Mesothelial cell of epicardium (in vitro differentiated cells): ENCODE results near the gene DGKD. TPM values are rescaled to one million over a fixed set of nuclear protein-coding genes. Genes with fewer than 3 reads are reported as not detected.

ENCODE experiments used
- DNase-seq, 2 experiments: peaks; one replicate each; pipeline ENCODE4 v3.0.0; 2021; ENCODE audit warnings: low spot score in 2 of 2; ENCODE audit not compliant: unreplicated experiment in 2 of 2
- H3K27ac Mint-ChIP-seq: 2 replicates; pipeline ENCODE4 v1.8.0; 2021; ENCODE audit warnings: mixed read lengths
- H3K27me3 Mint-ChIP-seq: 2 replicates; pipeline ENCODE4 v1.8.0; 2021; ENCODE audit warnings: low read depth, mixed read lengths
- H3K36me3 Mint-ChIP-seq: 2 replicates; pipeline ENCODE4 v1.8.0; 2021; ENCODE audit warnings: mixed read lengths
- H3K4me1 Mint-ChIP-seq: 2 replicates; pipeline ENCODE4 v1.8.0; 2021; ENCODE audit warnings: mixed read lengths
- H3K4me3 Mint-ChIP-seq: 2 replicates; pipeline ENCODE4 v1.8.0; 2021; ENCODE audit warnings: mild to moderate bottlenecking, moderate library complexity, mixed read lengths
- H3K9me3 Mint-ChIP-seq: 2 replicates; pipeline ENCODE4 v1.8.0; 2021; ENCODE audit warnings: mixed read lengths
- CTCF ChIP-seq: fragments of 200-600 bp; sonication (generic); IDR thresholded peaks from one replicate; pipeline ENCODE4 v1.5.0; 2021; ENCODE audit warnings: antibody characterized with exemption; ENCODE audit not compliant: unreplicated experiment
- total RNA-seq: library from RNA; stranded (reverse); gene quantifications from 3 replicates; pipeline ENCODE4 v1.2.1, GENCODE V29; 2021

DGKD gene
- total RNA-seq, 1 donor from 2014 or later = 64.5 TPM

- DNase-seq = no peak
- peaks cover 5% of the 10 kb centered on the region for H3K4me1 Mint-ChIP-seq
- peaks cover 15% of the 10 kb centered on the region for H3K36me3 Mint-ChIP-seq
- no peaks in the 10 kb centered on the region for H3K27me3 Mint-ChIP-seq
- TF ChIP-seq CTCF = no peak
- peaks cover 10% of the 10 kb centered on the region for H3K9me3 Mint-ChIP-seq
- H3K4me3 Mint-ChIP-seq = no peak overlapping the region
- H3K27ac Mint-ChIP-seq = no peak overlapping the region
Measured at GRCh38 chr2:233365861-233366520, 11.7 kb downstream of the DGKD start.

GRCh38 chr2:233367586-233367985, 13.3 kb downstream of the DGKD start:
- Mint-ChIP-seq H3K9me3 (peaks cover 10% of the 10 kb centered on the region), H3K27me3 (no peaks in the 10 kb centered on the region), H3K27ac (no peak overlapping the region), H3K4me3 (no peak overlapping the region), H3K36me3 (peaks cover 12% of the 10 kb centered on the region), H3K4me1 (no peaks in the 10 kb centered on the region)
- DNase-seq = no peak
- no peak for TF ChIP-seq CTCF

- peaks cover 7% of the 10 kb centered on the region for H3K9me3 Mint-ChIP-seq
- no peak for DNase-seq
- no peak overlapping the region for H3K4me3 Mint-ChIP-seq
- TF ChIP-seq CTCF = no peak
- no peaks in the 10 kb centered on the region for H3K4me1 Mint-ChIP-seq
- no peaks in the 10 kb centered on the region for H3K27me3 Mint-ChIP-seq
- peaks cover 8% of the 10 kb centered on the region for H3K36me3 Mint-ChIP-seq
- H3K27ac Mint-ChIP-seq = no peak overlapping the region
Measured at GRCh38 chr2:233368756-233369155, 14.5 kb downstream of the DGKD start.

GRCh38 chr2:233369462-233369861, 15.2 kb downstream of the DGKD start:
- no peak for TF ChIP-seq CTCF
- H3K4me1 Mint-ChIP-seq = no peaks in the 10 kb centered on the region
- H3K4me3 Mint-ChIP-seq = no peak overlapping the region
- no peak overlapping the region for H3K27ac Mint-ChIP-seq
- H3K36me3 Mint-ChIP-seq = peaks cover 2% of the 10 kb centered on the region
- H3K27me3 Mint-ChIP-seq = no peaks in the 10 kb centered on the region
- no peak for DNase-seq
- peaks cover 2% of the 10 kb centered on the region for H3K9me3 Mint-ChIP-seq

GRCh38 chr2:233369897-233370685, 15.8 kb downstream of the DGKD start:
- TF ChIP-seq CTCF = no peak
- no peaks in the 10 kb centered on the region for H3K27me3 Mint-ChIP-seq
- H3K4me1 Mint-ChIP-seq = no peaks in the 10 kb centered on the region
- DNase-seq = no peak
- no peak overlapping the region for H3K27ac Mint-ChIP-seq
- H3K36me3 Mint-ChIP-seq = no peaks in the 10 kb centered on the region
- H3K9me3 Mint-ChIP-seq = no peaks in the 10 kb centered on the region
- H3K4me3 Mint-ChIP-seq = no peak overlapping the region
